Right lobe of liver (tissue), 4 donors: Measurements from ENCODE around the gene NCK2.

Experiments used
- CTCF ChIP-seq, 4 donors: fragments of 200-600 bp in 3 of 4; fragments of 450-650 bp in 1 of 4; IDR thresholded peaks; one replicate each; pipeline versions ENCODE4 v1.5.1 to v1.8.0; 2016 to 2022; ENCODE audit warnings: antibody characterized with exemption in 4 of 4, mild to moderate bottlenecking in 2 of 4
- POLR2A ChIP-seq: fragments of 450-650 bp; IDR thresholded peaks from one replicate; pipeline ENCODE4 v1.6.1; 2017; ENCODE audit warnings: antibody characterized with exemption, mild to moderate bottlenecking
- donor health status: DM: no; HTN: no; CAD: no.
- donor health status: DM: no; HTN: no; CAD: no.
- donor health status: DM: no; HTN: yes; CAD: no.

- TF ChIP-seq POLR2A (no peak), CTCF (IDR thresholded peaks at IDR 0.05) (no peak)
Observed at GRCh38 chr2:105793196-105793975, 48.7 kb downstream of the NCK2 start.
